DND-41 (cell line): ENCODE measurements around the gene GTF2IRD1.
A peak's percentile ranks its signal among the peaks of the same experiment; 100 is the strongest.

ENCODE experiments used
- ATAC-seq: fragments of 200-7000 bp; cut with Tn5 transposase; 3 replicates; pipeline ENCODE4 v1.9.1; 2021; ENCODE audit warnings: low read depth; ENCODE audit not compliant: insufficient read depth
- DNase-seq: peaks from one replicate; pipeline ENCODE4 v3.0.0-alpha.2; 2020
- H2AFZ ChIP-seq: 2 replicates; pipeline ENCODE4 v1.6.0; 2012; ENCODE audit warnings: low read depth, low read length
- H3K27ac ChIP-seq: 2 replicates; pipeline ENCODE4 v1.5.1; 2012; ENCODE audit warnings: low read length, inconsistent platforms
- H3K27me3 ChIP-seq: fragments of 200-600 bp; sonication (generic); 2 replicates; pipeline ENCODE4 v1.6.0; 2012; ENCODE audit warnings: low read length, mild to moderate bottlenecking, inconsistent platforms; ENCODE audit not compliant: insufficient read depth, poor library complexity
- H3K36me3 ChIP-seq: 2 replicates; pipeline ENCODE4 v1.5.1; 2012; ENCODE audit warnings: low read length, inconsistent platforms; ENCODE audit not compliant: insufficient read depth
- H3K4me1 ChIP-seq: 2 replicates; pipeline ENCODE4 v1.5.1; 2012; ENCODE audit warnings: mild to moderate bottlenecking, low read length; ENCODE audit not compliant: insufficient read depth
- H3K4me2 ChIP-seq: 2 replicates; pipeline ENCODE4 v1.6.0; 2012; ENCODE audit warnings: mild to moderate bottlenecking, moderate library complexity, low read length, inconsistent platforms; ENCODE audit not compliant: insufficient read depth
- H3K4me3 ChIP-seq, 2 experiments: fragments of 200-600 bp in 1 of 2; shearing (Covaris generic) in 1 of 2; 2 replicates each; pipeline ENCODE4 v1.5.1; 2012 to 2016; ENCODE audit warnings: inconsistent platforms in 2 of 2, low read length in 2 of 2, mild to moderate bottlenecking in 2 of 2, low read depth in 1 of 2, moderate library complexity in 1 of 2
- H3K79me2 ChIP-seq: 2 replicates; pipeline ENCODE4 v1.6.0; 2012; ENCODE audit warnings: low read length, inconsistent platforms; ENCODE audit not compliant: insufficient read depth
- H3K9ac ChIP-seq: 2 replicates; pipeline ENCODE4 v1.6.0; 2012; ENCODE audit warnings: low read depth, mild to moderate bottlenecking, inconsistent platforms, low read length, moderate library complexity
- H3K9me3 ChIP-seq: 2 replicates; pipeline ENCODE4 v1.5.1; 2012; ENCODE audit warnings: low read length, moderate library complexity, mild to moderate bottlenecking, inconsistent platforms; ENCODE audit not compliant: insufficient read depth, severe bottlenecking
- H4K20me1 ChIP-seq: 2 replicates; pipeline ENCODE4 v1.6.0; 2012; ENCODE audit warnings: low read length; ENCODE audit not compliant: insufficient read depth
- CTCF ChIP-seq: IDR thresholded peaks from 2 replicates; pipeline ENCODE4 v1.5.1; 2012; ENCODE audit warnings: borderline replicate concordance, low read length, moderate library complexity, mild to moderate bottlenecking; ENCODE audit not compliant: poor library complexity, severe bottlenecking; ENCODE audit errors: extremely low read depth
- EZH2 ChIP-seq: IDR thresholded peaks from 3 replicates; pipeline ENCODE4 v1.6.1; 2012; ENCODE audit warnings: borderline replicate concordance, low read depth, mild to moderate bottlenecking, moderate library complexity, low read length, inconsistent platforms; ENCODE audit not compliant: severe bottlenecking

Gene GTF2IRD1

GRCh38 chr7:74461970-74462706 is 8.4 kb downstream of the GTF2IRD1 start:
- H3K4me3 ChIP-seq, result no peak overlapping the region
- no peak for ATAC-seq
- TF ChIP-seq CTCF, result no peak
- TF ChIP-seq EZH2, result no peak
- no peak overlapping the region for H3K27ac ChIP-seq
- H2AFZ ChIP-seq, result no peak overlapping the region
- no peak overlapping the region for H3K9ac ChIP-seq
- no peaks in the 10 kb centered on the region for H3K36me3 ChIP-seq
- no peaks in the 10 kb centered on the region for H3K9me3 ChIP-seq
- no peak overlapping the region for H3K4me2 ChIP-seq
- no peak for DNase-seq
- H3K4me1 ChIP-seq, result no peaks in the 10 kb centered on the region
- H3K27me3 ChIP-seq, result no peaks in the 10 kb centered on the region
- H4K20me1 ChIP-seq, result peaks cover 27% of the 10 kb centered on the region
- H3K79me2 ChIP-seq, result peaks cover 69% of the 10 kb centered on the region

- Histone ChIP-seq H3K9ac (no peak overlapping the region), H3K9me3 (no peaks in the 10 kb centered on the region), H3K27ac (no peak overlapping the region), H3K4me1 (no peaks in the 10 kb centered on the region), H3K27me3 (no peaks in the 10 kb centered on the region), H3K79me2 (peaks cover 65% of the 10 kb centered on the region), H3K4me2 (no peak overlapping the region), H3K36me3 (no peaks in the 10 kb centered on the region), H4K20me1 (peaks cover 27% of the 10 kb centered on the region), H3K4me3 (no peak overlapping the region), H2AFZ (no peak overlapping the region)
- TF ChIP-seq EZH2, result no peak
- no peak for TF ChIP-seq CTCF
- ATAC-seq, result no peak
- no peak for DNase-seq
Observed at GRCh38 chr7:74462707-74463100, 9.0 kb downstream of the GTF2IRD1 start.

- no peak overlapping the region for H3K4me3 ChIP-seq
- H3K9me3 ChIP-seq, result no peaks in the 10 kb centered on the region
- H3K9ac ChIP-seq, result no peak overlapping the region
- no peak overlapping the region; the same call in 1 of the 2 replicates for H3K27ac ChIP-seq
- no peaks in the 10 kb centered on the region for H3K27me3 ChIP-seq
- H2AFZ ChIP-seq, result no peak overlapping the region
- DNase-seq (peak; percentile 32), ATAC-seq (peak; percentile 65)
- TF ChIP-seq EZH2 (no peak), CTCF (no peak)
- H4K20me1 ChIP-seq, result peaks cover 24% of the 10 kb centered on the region
- no peaks in the 10 kb centered on the region for H3K4me1 ChIP-seq
- no peak overlapping the region for H3K4me2 ChIP-seq
- peaks cover 62% of the 10 kb centered on the region for H3K79me2 ChIP-seq
- H3K36me3 ChIP-seq, result no peaks in the 10 kb centered on the region
Observed at GRCh38 chr7:74464931-74465886, 11.5 kb downstream of the GTF2IRD1 start.
